ENCODE measurements around the gene GP2. TPM values are rescaled to one million over a fixed set of nuclear protein-coding genes. Genes with fewer than 3 reads are reported as not detected.

Gene GP2
- total and polyA plus RNA-seq, 2 of the 4 experiments (the other 2 are of a cell fraction) = not detected

DNA sequence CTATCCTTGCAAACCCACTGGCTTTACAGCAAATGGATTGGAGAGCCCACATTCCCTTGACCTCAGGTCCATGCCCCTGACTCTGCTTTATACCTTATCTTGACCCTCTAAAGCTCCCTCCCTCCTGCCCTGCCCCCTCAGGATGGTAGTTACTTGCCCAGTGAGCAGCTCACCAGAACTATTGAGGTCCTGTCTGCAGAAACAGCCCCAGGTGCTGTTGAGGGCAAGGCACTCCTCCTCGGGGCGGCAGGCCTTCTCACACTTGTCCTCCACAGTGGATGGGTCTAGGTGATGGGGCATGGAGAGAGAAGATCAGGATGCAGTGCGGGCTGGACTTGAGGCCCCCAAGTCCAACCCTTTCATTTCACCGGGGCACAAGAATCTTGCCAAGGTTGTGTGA, 4.6 kb downstream of the GP2 start:
- Histone ChIP-seq H2AK9ac (replicated peaks; ENCODE audit: low read depth, low read length, poor library complexity) (no peak overlapping the region), H3K18ac (ENCODE audit: low read depth, low read length) (no peak overlapping the region), H3K9me3 (ENCODE audit: control insufficient read depth, insufficient read depth, low read length) (peaks cover 17% of the 10 kb centered on the region), H3K23ac (ENCODE audit: low read depth, low read length) (no peak overlapping the region), H2BK120ac (ENCODE audit: low read depth, low read length) (no peak overlapping the region), H4K8ac (ENCODE audit: low read depth in 2 of 2, low read length in 2 of 2) (no peak overlapping the region), H4K91ac (ENCODE audit: insufficient read depth, low read depth, low read length) (no peak overlapping the region), H3K4ac (ENCODE audit: low read depth, low read length) (no peak overlapping the region), H3K56ac (ENCODE audit: extremely low read depth, insufficient read depth, low read length) (no peak overlapping the region), H2BK5ac (ENCODE audit: low read depth, low read length, poor library complexity, severe bottlenecking) (no peak overlapping the region), H3K14ac (replicated peaks; ENCODE audit: low read depth, low read length) (no peak overlapping the region), H3K27me3 (ENCODE audit: control insufficient read depth, insufficient read depth, low read length) (no peaks in the 10 kb centered on the region), H3K36me3 (ENCODE audit: control insufficient read depth, insufficient read depth, low read length) (no peaks in the 10 kb centered on the region), H3K4me1 (ENCODE audit: control insufficient read depth, insufficient read depth, low read length) (no peaks in the 10 kb centered on the region), H3K9me1 (ENCODE audit: insufficient read depth, low read length) (no peaks in the 10 kb centered on the region), H2AFZ (replicated peaks; ENCODE audit: low read length, poor library complexity) (peak overlapping the region; percentile 11), H3K4me3 (ENCODE audit: insufficient read depth, low read depth, low read length) (no peak overlapping the region), H2AK5ac (ENCODE audit: low read depth, low read length) (no peak overlapping the region), H3K9ac (ENCODE audit: low read depth, low read length) (no peak overlapping the region), H2BK15ac (ENCODE audit: low read depth, low read length) (no peak overlapping the region), H4K20me1 (ENCODE audit: insufficient read depth, low read length) (no peaks in the 10 kb centered on the region), H3K4me2 (ENCODE audit: low read depth, low read length) (no peak overlapping the region), H3K27ac (ENCODE audit: insufficient read depth, low read length) (no peak overlapping the region), H4K5ac (ENCODE audit: low read depth, low read length) (no peak overlapping the region), H2BK20ac (ENCODE audit: low read depth, low read length) (no peak overlapping the region), H3K79me1 (ENCODE audit: low read depth in 1 of 2, low read length in 2 of 2) (no peaks in the 10 kb centered on the region)
- POLR2A ChIA-PET (ENCODE audit: unreplicated experiment) = no interaction called here
- ATAC-seq (ENCODE audit: low read depth) = no peak
- BruUV-seq (replicated peaks) = no TSS peak
- in situ Hi-C loops (cut with MboI; ENCODE audit: low sequenced_read_pairs) (no loop called here), intact Hi-C loops (cut with micrococcal nuclease) (no loop called here), dilution Hi-C loops (cut with HindIII; ENCODE audit: low sequenced_read_pairs, unreplicated experiment) (no loop called here)
- TF ChIP-seq CEBPB (IDR thresholded peaks at IDR 0.05; ENCODE audit: low read depth, low read length) (no peak), SMC3 (IDR thresholded peaks at IDR 0.05; ENCODE audit: low read depth, low read length) (no peak), BHLHE40 (IDR thresholded peaks at IDR 0.05; ENCODE audit: low read depth, low read length) (no peak), RCOR1 (IDR thresholded peaks at IDR 0.05; ENCODE audit: insufficient replicate concordance, low read length) (no peak), CTCF (conservative IDR thresholded peaks at IDR 0.05; ENCODE audit: low read depth, low read length) (no peak), POLR2A (IDR thresholded peaks at IDR 0.05; ENCODE audit: low read depth, low read length) (no peak), MXI1 (IDR thresholded peaks at IDR 0.05; ENCODE audit: borderline replicate concordance, low read depth, low read length) (no peak), ELK1 (IDR thresholded peaks at IDR 0.05; ENCODE audit: borderline replicate concordance, low read depth, low read length) (no peak), NFE2L2 (IDR thresholded peaks at IDR 0.05; ENCODE audit: low read depth, low read length) (no peak), CHD1 (IDR thresholded peaks at IDR 0.05; ENCODE audit: low read depth, low read length) (no peak), MAZ (IDR thresholded peaks at IDR 0.05; ENCODE audit: borderline replicate concordance, low read depth, low read length) (no peak), MAFK (IDR thresholded peaks at IDR 0.05; ENCODE audit: low read depth, low read length) (no peak)
- TF ChIP-seq, protein P1, sequence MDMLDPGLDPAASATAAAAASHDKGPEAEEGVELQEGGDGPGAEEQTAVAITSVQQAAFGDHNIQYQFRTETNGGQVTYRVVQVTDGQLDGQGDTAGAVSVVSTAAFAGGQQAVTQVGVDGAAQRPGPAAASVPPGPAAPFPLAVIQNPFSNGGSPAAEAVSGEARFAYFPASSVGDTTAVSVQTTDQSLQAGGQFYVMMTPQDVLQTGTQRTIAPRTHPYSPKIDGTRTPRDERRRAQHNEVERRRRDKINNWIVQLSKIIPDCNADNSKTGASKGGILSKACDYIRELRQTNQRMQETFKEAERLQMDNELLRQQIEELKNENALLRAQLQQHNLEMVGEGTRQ (IDR thresholded peaks at IDR 0.05; ENCODE audit: low read depth, low read length) = no peak
- no CpG with 5 or more reads among the region's 4 CpGs for WGBS, 2 experiments (ENCODE audit: extremely low coverage in 2 of 2, insufficient read length in 1 of 2)
- CTCF ChIA-PET = no interaction called here
- no peak for DNase-seq
